ENCODE results near the gene CAST.

GRCh38 chr5:96808868-96809558 is 146.8 kb downstream of the CAST start:
- no peak for TF ChIP-seq CTCF (IDR thresholded peaks at IDR 0.05)
- TF ChIP-seq ZFX (IDR thresholded peaks at IDR 0.05; ENCODE audit: borderline replicate concordance) = no peak
